GM19239 (cell line): Measurements from ENCODE around the gene BFSP2.
A peak's percentile ranks its signal among the peaks of the same experiment; 100 is the strongest.

ENCODE experiments used
- DNase-seq: peaks from one replicate; pipeline ENCODE4 v3.0.0; 2011; ENCODE audit warnings: low spot score; ENCODE audit not compliant: insufficient read length
- FAIRE-seq: peaks from 2 replicates; lab custom pipeline; 2011; peaks lifted over from hg19 to GRCh38; lab: Jason Lieb, UNC

Gene BFSP2

DNA sequence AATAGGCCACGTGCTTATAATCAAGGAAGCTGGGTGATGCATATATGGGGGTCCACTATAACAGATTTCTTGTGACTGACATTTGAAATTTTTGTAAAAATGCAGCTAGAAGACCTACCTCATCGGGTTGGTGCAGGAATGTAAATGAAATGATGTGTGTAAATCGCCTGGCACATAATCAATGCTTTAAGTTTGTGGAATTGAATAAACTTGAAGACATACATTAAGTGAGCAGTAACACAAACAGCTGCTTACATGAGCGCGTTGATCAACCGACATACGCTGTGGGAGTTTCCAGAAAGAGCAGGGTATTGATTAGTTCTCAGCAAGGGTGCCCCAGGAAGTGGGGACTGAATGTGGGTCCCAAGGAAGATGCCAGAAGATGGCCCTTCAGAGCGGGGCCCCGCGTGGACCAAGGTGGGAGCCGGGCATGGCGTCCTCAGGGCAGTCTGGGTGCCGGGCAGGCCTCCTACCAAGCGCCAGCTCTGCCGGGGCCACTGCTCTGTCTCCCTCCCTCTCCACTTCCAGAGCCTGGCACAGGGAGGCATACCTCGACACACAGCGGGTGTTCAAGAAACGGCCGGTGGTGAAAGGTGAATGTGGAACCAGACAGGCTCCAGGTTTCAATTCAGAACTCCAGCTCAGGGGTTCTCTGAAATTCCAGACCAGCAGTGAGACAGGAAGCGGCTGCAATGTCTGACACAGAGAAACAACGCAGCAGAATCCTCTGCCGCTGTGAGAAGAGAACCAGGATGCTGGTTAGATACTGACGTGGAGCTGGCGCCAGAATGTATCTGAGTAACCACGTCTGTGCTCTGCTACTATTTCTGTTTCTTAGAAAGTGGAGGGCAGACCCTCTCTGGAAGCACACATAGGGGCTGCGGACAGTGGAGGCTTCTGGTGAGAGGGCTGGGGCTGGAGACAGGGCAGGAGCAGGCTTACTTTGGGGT lies 12.6 kb downstream of the BFSP2 start:
- FAIRE-seq (no peak), DNase-seq (no peak)

DNA sequence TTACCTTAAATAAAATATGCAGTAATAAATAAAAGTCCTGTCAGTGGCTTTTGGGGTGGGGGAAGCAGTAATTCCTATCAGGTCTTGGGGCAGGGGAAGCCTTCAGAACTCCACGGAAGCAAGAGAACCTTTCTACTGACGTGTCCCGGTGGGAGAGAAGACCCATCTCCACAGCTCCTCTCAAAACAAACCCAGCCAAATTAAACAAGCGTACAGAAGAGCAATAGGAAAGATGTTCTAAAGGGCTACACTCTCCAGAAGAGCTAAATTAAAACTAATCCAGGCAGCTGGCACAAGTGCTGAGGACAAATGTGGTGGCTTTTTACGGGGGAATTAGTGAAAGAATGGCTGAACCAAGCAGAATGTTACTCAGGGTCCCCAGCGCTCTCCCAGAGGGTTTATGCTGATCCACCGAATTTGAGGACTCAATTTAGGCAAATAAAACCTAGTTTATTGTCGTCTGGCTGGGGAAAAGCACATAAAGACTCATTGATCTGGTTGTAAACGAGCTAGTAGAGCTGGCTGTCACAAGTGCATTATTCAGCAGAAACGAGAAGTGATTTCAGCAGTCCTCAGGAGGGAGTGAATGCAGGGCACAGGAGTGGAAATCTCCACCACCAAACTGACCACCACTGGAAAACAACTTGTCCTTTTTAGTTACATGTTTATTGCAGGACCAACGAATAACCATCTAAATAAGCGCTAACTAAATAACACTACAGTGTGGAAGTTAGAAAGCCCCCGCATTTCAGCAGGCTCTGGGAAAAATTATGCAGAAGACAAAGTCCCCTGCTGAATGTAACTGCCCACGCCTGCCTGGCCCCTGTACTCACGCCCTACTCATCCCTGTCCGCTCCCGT lies 13.5 kb downstream of the BFSP2 start:
- FAIRE-seq (peak; percentile 42), DNase-seq (no peak)

DNA sequence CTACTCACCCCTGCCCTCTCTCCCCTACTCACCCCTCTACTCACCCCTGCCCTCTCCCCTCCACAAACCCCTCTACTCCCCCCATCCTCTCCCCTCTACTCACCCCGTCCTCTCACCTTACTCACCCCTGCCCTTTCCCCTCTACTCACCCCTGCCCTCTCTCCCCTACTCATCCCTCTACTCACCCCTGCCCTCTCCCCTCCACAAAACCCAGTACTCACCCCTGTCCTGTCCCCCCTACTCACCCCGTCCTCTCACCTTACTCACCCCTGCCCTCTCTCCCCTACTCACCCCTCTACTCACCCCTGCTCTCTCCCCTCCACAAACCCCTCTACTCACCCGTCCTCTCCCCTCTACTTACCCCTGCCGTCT lies 14.2 kb downstream of the BFSP2 start:
- FAIRE-seq (no peak), DNase-seq (no peak)

DNA sequence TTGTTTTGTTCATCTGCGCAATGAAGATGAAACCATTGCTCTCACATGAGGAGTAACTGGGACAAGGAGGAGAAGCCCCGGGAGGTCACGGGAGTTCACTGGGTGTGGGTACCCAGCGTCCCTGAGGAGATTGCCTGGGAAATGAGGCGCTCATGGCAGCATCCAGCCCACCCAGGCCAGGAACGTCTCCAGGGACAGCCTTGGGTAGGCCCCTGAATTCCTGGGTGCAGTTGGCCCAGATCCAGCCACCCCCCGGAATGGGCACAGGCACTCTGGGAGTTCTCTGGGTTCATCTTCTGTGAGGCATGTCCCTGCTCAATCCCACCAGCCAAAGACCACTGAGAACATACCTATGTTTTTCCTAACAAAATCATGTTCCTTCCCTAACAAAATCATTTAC lies 18.5 kb downstream of the BFSP2 start:
- no peak for DNase-seq
- FAIRE-seq: no peak

DNA sequence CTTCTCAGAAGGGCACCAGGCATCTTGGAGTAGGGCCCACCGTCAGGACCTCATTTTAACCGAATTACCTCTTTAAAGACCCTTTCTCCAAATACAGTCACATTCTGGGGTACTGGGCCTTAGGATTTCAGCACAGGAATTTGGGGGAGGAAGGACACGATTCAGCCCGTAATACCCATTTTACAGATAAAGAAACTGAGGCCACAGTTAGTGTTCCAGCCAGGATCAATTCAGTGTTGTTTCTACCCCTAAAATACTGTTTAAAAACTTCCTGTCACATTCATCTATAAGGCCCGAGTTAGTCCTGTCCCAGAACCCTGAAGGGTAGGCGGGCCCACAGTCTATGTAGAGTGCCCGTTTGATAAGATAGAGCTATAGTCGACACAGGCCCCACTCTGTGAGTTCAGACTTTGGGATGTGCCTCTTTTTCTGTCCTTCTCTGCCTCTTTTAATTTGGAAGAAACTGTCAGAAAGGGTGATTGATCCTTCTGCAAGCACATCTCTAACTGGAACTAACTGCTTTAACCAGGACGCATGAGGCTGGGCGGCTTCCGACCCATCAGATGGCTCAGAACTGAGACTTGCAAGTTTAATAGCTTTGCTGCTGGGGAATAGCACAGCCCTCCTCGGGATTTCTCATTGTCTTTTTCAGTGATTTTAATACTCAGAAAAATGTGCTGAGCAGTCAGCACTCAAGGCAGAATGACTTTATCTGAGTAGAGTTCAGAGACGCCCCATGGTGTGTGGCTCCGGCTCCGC lies 19.5 kb downstream of the BFSP2 start:
- FAIRE-seq: no peak
- no peak for DNase-seq

DNA sequence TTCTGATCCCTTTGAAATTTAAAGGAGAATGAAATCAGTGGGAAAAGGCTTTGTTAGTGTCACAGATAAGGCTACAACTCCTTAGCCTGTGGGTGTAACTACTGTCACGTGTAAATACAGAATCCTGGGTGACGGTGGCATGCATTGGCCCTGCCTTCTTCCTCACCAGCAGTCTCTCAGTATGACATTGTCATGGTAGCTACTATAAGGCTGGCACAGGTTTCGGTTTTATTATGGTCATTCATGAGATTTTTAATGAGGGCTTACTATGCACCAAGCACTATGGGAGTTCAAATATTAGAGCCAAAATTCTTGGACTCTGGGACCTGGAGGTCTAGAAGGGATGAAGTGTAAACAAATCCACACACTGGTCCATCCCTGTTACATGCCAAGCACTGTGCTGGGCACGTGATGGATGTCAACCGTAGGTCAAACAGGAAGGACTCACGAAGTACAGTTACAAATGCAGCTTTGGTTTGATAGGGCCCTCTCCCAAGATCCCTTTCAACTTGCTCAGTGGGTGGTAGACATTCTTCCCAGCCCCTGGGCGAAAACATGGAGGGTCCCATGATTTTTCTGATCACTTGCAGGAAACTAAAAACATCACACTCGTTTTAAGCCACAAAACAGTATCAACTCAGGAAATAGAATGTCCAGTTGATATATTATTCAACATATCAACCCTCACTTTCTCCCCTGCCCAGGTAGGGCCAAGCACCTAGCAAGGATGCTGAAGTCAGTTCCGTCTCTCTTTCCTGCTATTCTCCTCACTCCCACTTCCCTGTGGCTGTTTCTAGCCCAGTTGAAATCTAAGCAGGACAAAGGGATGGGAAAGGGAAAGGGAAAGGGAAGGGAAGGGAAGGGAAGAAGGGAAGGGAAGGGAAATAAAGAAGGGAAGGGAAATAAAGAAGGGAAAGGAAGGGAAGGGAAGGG lies 25.3 kb downstream of the BFSP2 start:
- FAIRE-seq (no peak), DNase-seq (no peak)

DNA sequence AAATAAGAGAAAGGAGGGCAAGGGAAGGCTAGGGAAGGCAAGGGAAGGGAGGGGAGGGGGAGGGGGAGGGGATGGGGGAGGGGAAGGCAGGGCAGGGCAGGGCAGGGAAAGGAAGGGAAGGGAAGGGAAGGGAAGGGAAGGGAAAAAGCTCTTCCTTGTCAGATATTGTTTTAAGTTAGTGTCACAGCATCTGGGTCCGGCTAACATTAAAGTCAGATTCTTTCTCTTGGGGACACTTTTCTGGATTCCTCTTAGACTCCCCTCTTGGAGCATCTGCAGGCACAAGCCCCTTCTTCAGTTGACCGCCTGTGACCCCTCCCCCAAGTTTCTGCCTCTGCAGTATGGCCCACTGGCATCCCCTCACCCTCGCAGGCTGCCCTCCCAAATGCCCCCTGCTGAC lies 26.0 kb downstream of the BFSP2 start:
- no peak for FAIRE-seq

DNA sequence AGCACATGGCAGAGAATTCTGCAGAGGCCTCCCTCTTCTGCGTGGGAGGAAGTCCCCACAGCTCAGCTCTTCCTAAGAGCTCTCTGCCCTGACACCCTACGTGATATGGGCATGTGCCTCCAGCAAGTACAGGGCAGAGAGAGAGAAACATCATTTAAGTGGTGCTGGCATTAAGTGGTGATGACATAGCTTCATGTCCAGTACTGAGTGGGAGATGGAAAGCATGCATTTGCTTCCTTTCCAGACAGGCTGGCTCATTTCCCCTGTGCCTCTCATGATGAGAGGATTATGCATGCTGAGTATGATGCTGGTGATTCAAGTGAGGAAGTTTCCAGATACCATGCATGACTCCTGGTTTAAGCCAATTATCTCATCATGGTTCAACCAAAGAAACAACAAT lies 26.9 kb downstream of the BFSP2 start:
- no peak for DNase-seq
- FAIRE-seq: peak; percentile 23

More for the DNA sequence above, 26.0 kb downstream of the BFSP2 start:
- no peak for DNase-seq

DNA sequence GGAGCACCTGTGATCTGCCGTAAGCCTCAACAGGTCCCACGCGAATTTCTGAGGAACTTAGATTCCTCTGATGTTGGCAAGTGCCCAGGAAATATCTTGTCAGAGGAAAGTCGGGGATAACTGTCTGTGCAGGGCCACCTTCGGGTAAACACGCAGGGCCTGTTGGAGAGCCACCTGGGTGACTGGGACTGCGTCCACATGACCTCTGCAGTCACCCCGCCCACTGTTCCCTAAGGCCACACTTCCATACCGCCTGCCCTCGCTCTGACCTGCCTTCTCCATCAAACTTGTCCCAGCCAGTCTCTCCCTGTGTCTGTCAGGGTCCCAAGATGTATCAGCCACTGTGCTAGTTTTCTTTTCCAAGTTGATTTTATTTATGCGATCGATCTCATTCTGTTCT lies 28.7 kb downstream of the BFSP2 start:
- DNase-seq: no peak
- FAIRE-seq: no peak

DNA sequence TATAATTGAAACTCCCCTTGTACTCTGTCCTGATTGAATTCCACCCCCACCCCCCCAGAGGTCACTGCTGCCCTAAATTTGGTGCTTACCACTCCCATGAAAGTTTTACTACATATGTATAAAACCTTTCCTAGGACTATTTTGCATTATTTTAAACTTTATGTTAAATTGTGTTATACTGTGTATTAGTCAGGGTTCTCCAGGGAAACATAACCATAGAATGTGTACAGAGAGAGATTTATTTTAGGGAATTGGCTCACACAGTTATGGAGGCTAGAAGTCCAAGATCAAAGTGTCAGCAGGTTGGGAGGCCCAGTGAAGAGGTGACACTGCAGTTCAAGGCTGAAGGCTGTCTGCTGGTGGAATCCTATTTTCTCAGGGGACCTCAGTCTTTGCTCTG lies 29.2 kb downstream of the BFSP2 start:
- FAIRE-seq: no peak

DNA sequence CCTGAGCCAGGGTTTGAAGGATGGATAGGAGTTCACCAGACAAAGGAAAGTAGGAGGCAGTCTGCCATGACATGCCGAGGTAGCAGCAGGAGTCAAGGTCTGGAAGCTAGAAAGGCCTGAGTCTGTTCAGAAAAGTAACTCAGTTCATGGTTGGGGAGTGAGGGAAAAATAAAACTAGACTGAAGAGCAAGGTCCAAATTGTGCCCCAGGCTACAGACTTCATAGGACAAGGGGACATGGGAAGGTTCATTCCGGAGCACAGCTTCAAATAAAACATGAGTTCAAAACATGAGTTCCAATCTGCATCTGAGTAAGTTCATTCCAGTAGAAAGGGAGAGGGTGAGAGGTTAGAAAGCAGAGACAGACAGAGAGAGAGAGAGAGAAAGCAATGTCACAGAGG lies 39.7 kb downstream of the BFSP2 start:
- DNase-seq: no peak
- no peak for FAIRE-seq

More for the DNA sequence above, 29.2 kb downstream of the BFSP2 start:
- no peak for DNase-seq

DNA sequence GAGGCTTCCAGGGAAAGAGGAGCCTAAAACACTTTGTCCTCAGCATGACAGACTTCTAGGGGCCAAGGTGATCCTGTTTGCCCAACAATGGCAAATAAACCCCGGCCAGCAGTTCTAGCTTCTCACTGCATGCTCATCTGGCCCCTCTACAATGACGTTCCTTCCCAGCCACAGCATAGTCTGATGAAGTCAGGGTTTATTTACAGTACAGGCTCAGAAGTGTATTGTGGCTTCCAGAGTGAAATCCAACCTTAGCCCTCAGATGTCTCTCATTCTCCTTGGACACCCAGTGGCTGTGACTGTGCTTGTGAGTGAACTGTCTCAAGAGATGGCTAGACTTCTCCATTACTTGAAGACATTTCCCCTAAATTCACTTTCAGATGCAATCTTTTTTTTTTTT lies 40.8 kb downstream of the BFSP2 start:
- FAIRE-seq (no peak), DNase-seq (no peak)

DNA sequence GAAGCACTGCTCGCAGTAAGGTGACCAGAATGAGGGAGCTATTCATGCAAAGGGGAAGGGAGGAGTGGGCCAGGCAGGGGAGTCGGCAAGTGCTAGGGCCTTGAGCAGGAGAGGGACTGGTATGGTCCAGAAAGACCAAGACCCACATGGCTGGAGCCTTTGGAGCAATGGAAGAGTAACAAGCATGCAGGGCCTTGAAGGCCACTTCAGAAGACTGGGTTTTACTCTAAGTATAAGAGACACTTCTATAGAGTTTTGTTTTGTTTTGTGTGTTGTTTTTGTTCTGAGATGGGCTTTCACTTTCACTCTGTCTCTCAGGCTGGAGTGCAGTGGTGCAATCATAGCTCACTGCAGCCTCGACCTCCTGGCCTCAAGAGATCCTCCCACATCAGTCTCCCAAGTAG lies 42.0 kb downstream of the BFSP2 start:
- DNase-seq (no peak), FAIRE-seq (peak; percentile 86)

DNA sequence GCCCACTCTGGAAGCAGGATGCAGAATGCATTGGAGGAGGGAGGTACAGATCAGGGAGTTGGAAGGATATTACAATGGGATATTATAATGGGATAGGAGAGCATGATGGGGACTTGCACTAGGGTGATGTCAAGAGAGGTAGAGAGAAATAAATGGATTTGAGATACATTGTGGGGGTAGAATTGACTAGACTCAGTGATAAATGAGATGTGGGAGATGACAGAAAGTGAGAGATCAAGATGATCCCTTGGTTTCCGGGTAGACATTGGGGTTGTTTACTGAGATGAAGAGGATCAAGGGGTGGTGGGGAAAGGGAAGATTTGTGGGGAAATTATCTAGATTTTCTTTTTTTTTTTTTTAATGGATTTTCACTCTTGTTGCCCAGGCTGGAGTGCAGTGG lies 42.7 kb downstream of the BFSP2 start:
- DNase-seq (no peak), FAIRE-seq (peak; percentile 42)

DNA sequence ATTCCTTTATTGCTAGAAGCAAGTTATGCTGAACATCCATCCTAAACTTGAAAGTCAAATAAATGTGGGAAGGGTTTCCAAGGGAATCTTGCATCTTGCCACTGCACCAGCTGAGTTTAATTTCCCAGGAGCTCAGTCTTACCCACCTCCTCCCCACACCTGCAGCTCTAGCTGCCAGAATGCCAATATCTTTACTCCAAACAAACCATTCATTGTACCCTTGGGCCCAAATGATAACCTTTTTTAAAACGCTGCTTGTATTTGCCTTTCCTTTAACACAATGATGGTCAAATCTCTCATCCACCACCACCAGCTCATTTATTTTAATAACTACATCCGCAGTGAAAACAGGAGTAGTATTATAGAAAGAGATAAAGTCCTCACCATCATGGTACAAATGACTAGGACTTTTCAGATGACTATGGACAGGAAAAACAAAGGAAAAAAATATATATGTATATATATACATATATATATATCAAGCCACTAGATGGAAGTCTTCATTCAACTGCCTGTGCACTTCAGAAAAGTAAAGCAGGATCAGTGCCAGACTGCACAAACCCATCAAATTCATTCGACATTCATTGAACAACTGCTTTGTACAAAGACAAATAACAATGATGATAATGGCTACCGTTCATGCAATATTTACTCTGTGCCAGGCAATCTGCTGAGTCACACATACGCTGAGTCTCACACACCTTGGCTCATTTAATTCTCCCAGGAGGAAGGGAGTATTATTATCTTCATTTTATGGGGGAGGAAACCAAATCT lies 44.0 kb downstream of the BFSP2 start:
- FAIRE-seq (peak; percentile 79), DNase-seq (no peak)

DNA sequence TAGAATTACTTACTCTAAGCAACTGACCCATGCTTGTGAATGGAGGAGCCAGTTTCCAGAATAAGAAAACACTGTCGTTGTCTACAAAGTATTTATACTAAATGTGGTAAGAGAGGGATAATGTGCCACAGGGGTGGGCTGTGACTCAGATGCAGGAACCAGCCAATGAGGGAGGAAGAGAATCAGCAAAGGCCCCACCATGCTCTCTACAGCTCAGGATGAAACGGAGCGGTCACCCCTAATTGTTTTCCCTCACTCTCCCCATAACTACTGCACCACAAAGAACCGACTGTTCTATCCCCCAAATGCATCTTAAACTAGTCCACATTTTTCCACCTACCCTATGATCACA lies 44.5 kb downstream of the BFSP2 start:
- DNase-seq: no peak
- no peak for FAIRE-seq

DNA sequence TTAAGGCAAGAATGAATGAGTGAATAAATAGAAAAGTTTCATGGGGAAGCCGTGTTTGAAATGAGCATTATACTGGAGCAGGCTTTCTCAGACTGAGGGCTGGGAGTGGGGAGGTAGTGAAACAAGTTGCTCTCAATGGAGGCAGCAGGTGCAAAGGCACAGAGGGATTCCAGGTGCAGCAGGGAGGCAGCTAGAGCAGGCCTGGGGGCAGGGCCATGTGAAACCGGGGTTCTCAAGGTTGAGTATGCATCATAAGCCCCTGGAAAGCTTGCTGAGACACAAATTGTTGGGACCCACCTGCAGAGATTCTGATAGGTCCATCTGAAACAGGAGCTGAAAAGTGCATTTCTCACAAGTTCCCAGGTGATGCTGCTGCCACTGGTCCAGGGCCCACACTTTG lies 45.3 kb downstream of the BFSP2 start:
- DNase-seq (no peak), FAIRE-seq (peak; percentile 92)

DNA sequence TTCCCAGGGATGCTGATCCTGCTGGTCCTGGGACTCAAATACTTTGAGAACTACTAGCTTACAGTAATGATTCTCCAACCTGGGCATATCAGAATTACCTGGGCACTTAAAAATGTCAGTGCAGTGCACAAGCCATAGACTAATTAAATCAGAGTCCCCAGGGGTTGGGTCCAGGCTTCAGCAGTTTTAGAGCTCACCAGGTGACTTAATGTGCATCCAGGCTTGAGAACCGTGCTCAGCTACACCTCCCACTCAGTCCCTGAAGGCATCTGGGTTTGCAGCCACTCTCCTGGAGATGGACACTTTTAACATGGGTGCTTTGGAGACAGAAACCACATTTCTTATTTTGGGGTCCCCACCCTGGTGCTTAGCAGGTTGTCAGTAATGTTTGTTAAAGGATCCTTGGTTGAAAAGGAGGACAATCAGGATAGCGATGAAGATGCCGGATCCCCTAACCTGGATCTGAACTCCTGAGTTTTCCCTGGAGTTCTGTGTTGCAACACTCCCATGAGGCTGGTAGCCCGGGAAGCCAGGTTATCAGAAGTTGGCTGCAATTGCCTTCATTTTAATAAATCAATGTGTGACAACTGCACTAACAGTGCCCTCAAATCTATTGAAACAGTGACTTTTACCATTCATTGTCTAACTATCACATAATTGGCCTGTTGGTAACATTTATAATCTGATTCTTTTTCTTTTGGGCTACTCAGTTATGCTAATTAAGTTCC lies 48.1 kb downstream of the BFSP2 start:
- no peak for DNase-seq

More for the DNA sequence above, 48.1 kb downstream of the BFSP2 start:
- FAIRE-seq: peak; percentile 77
